Upper lobe of right lung (tissue), 1 donor: ENCODE data around the gene SMIM35. TPM values are rescaled to one million over a fixed set of nuclear protein-coding genes. Genes with fewer than 3 reads are reported as not detected.
A peak's percentile ranks its signal among the peaks of the same experiment; 100 is the strongest.

Experiments
- ATAC-seq: fragments of 200-7000 bp; cut with Tn5 transposase; one replicate; pipeline ENCODE4 v1.9.1; 2020; ENCODE audit warnings: mild to moderate bottlenecking, moderate library complexity
- DNase-seq: peaks from one replicate; pipeline ENCODE4 v3.0.0-alpha.2; 2020
- H3K27ac ChIP-seq: fragments of 200-600 bp; one replicate; pipeline ENCODE4 v1.8.0; 2022
- H3K27me3 ChIP-seq: fragments of 200-600 bp; one replicate; pipeline ENCODE4 v1.8.0; 2022; ENCODE audit warnings: mild to moderate bottlenecking
- H3K36me3 ChIP-seq: fragments of 200-600 bp; one replicate; pipeline ENCODE4 v1.8.0; 2022
- H3K4me1 ChIP-seq: fragments of 200-600 bp; one replicate; pipeline ENCODE4 v1.8.0; 2022
- H3K4me3 ChIP-seq: fragments of 200-600 bp; one replicate; pipeline ENCODE4 v1.8.0; 2022; ENCODE audit warnings: mild to moderate bottlenecking
- H3K9me3 ChIP-seq: fragments of 200-600 bp; one replicate; pipeline ENCODE4 v1.8.0; 2022
- CTCF ChIP-seq: fragments of 200-600 bp; IDR thresholded peaks from one replicate; pipeline ENCODE4 v1.8.0; 2022; ENCODE audit warnings: antibody characterized with exemption
- intact Hi-C: fragments of 100-400 bp; cut with DNase I; formaldehyde crosslinking; loops from one replicate; pipeline ENCODE4 v1.11.0; 2022
- total RNA-seq: library from RNA; stranded (reverse); fragmentation: NEBNext Ultra II Directional; extraction: Animal tissue kit (Norgen Biotek cat#: 25700); gene quantifications from one replicate; pipeline ENCODE4 v1.2.1, GENCODE V29; 2021
- donor health status: DM: no; HTN: yes; CAD: no; lungs with severe emphysema.

Gene SMIM35
- total RNA-seq, 1 donor from 2014 or later: not detected

- no peaks in the 10 kb centered on the region for H3K36me3 ChIP-seq
- no peak overlapping the region for H3K4me3 ChIP-seq
- DNase-seq (peak; percentile 45), ATAC-seq (no peak)
- no peaks in the 10 kb centered on the region for H3K9me3 ChIP-seq
- TF ChIP-seq CTCF: no peak
- intact Hi-C loops: loop anchor here (10.0 kb wide), 2 partner anchors 108 to 228 kb away; partner anchors contain the start of gene FXYD2
- H3K27me3 ChIP-seq: no peaks in the 10 kb centered on the region
- no peak overlapping the region for H3K27ac ChIP-seq
- H3K4me1 ChIP-seq: peaks cover 4% of the 10 kb centered on the region
These were observed 34.1 kb downstream of the SMIM35 start for GRCh38 chr11:118052581-118053206.

- TF ChIP-seq CTCF: no peak
- no peak overlapping the region for H3K27ac ChIP-seq
These were observed 34.9 kb downstream of the SMIM35 start for GRCh38 chr11:118051611-118052461.

GRCh38 chr11:118051136-118051610 is 35.6 kb downstream of the SMIM35 start:
- ATAC-seq: no peak
- Histone ChIP-seq H3K9me3 (no peaks in the 10 kb centered on the region), H3K27ac (no peak overlapping the region), H3K27me3 (no peaks in the 10 kb centered on the region), H3K4me3 (no peak overlapping the region), H3K4me1 (peaks cover 4% of the 10 kb centered on the region), H3K36me3 (no peaks in the 10 kb centered on the region)
- intact Hi-C loops: loop anchor here (10.0 kb wide), 2 partner anchors 106 to 226 kb away; partner anchors contain the start of gene FXYD2
- no peak for DNase-seq
- no peak for TF ChIP-seq CTCF

More at GRCh38 chr11:118051611-118052461, 34.9 kb downstream of the SMIM35 start:
- Histone ChIP-seq H3K4me3 (no peak overlapping the region), H3K27me3 (no peaks in the 10 kb centered on the region), H3K36me3 (no peaks in the 10 kb centered on the region), H3K9me3 (no peaks in the 10 kb centered on the region), H3K4me1 (peaks cover 4% of the 10 kb centered on the region)
- DNase-seq (no peak), ATAC-seq (peak; percentile 26)
- intact Hi-C loops: loop anchor here (10.0 kb wide), 2 partner anchors 107 to 227 kb away; partner anchors contain the start of gene FXYD2

GRCh38 chr11:118050208-118050891 is 36.4 kb downstream of the SMIM35 start:
- intact Hi-C loops: loop anchor here (10.0 kb wide), 2 partner anchors 106 to 226 kb away; partner anchors contain the start of gene FXYD2

More at GRCh38 chr11:118050208-118050891, 36.4 kb downstream of the SMIM35 start:
- no peak for ATAC-seq
- no peak overlapping the region for H3K4me3 ChIP-seq
- no peak for TF ChIP-seq CTCF
- no peaks in the 10 kb centered on the region for H3K9me3 ChIP-seq
- no peaks in the 10 kb centered on the region for H3K36me3 ChIP-seq
- no peak overlapping the region for H3K27ac ChIP-seq
- no peaks in the 10 kb centered on the region for H3K27me3 ChIP-seq
- H3K4me1 ChIP-seq: peaks cover 4% of the 10 kb centered on the region
- DNase-seq: no peak
